ENCODE measurements around the gene APOBEC3C.

DNA sequence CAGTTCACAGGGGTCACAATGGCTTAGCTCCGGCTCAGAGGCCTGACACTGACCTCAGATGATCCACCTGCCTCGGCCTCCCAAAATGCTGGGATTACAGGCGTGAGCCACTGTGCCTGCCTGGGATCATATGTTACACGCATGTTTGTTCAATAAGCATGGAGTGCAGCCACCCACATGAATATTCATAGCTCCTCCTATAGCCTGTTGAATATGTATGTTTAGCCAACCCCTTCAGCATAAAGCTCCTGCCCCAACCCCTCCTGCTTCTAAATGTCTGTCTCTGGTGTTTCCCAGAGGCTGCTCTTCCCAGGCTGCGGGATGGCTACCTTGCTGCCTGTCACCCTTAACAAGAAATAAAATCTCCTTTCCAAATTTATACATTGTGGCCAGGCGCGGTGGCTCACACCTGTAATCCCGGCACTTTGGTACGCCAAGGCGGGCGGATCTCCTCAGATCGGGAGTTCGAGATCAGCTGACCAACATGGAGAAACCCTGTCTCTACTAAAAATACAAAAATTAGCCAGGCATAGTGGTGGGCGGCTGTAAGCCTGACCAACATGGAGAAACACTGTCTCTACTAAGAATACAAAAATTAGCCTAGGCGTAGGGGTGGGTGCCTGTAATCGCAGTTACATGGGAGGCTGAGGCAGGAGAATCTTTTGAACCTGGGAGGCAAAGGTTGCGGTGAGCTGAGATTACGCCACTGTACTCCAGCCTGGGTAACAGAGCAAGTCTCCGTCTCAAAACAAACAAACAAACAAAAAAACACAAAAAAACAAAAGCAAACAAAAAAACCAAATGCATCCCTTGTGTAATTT lies 25.5 kb downstream of the APOBEC3C start:
- TF ChIP-seq, protein P1, sequence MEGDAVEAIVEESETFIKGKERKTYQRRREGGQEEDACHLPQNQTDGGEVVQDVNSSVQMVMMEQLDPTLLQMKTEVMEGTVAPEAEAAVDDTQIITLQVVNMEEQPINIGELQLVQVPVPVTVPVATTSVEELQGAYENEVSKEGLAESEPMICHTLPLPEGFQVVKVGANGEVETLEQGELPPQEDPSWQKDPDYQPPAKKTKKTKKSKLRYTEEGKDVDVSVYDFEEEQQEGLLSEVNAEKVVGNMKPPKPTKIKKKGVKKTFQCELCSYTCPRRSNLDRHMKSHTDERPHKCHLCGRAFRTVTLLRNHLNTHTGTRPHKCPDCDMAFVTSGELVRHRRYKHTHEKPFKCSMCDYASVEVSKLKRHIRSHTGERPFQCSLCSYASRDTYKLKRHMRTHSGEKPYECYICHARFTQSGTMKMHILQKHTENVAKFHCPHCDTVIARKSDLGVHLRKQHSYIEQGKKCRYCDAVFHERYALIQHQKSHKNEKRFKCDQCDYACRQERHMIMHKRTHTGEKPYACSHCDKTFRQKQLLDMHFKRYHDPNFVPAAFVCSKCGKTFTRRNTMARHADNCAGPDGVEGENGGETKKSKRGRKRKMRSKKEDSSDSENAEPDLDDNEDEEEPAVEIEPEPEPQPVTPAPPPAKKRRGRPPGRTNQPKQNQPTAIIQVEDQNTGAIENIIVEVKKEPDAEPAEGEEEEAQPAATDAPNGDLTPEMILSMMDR (IDR thresholded peaks at IDR 0.05) = no peak
- no peak for TF ChIP-seq POLR2AphosphoS5 (IDR thresholded peaks at IDR 0.05)
- no peak for TF ChIP-seq POLR2A (IDR thresholded peaks at IDR 0.05)
